NCI-H510A treated with DMSO at 0.1 percent for 48 hours (cell line): ENCODE results near the gene CRACR2B.
A peak's percentile ranks its signal among the peaks of the same experiment; 100 is the strongest.

Source experiments
- DNase-seq: peaks from one replicate; lab custom pipeline; 2025; lab: John Stamatoyannopoulos, UW

Gene CRACR2B

DNA sequence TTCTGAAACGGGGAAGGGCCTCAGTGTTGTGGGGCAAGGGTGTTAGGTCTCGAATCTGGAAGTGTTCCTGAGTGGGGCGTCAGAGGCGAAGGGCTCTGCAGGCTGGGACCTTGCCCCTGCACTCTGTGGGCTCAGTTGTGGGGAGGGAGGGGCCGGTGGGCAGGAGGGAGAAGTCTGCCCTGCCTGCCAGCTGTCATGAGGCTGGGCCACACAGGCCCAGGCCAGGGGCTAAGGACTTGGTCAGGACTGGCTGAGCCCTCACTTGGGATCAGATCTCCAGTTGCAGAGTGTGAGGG, at the start of gene CRACR2B:
CRACR2B (plus strand) TSS at position 23 of the 296 bp plus-strand sequence. CDS start 689 bp downstream, outside the sequence.
- DNase-seq: no peak

- no peak for DNase-seq
These were observed 48.5 kb upstream of the CRACR2B start for GRCh38 chr11:778976-779954.

DNA sequence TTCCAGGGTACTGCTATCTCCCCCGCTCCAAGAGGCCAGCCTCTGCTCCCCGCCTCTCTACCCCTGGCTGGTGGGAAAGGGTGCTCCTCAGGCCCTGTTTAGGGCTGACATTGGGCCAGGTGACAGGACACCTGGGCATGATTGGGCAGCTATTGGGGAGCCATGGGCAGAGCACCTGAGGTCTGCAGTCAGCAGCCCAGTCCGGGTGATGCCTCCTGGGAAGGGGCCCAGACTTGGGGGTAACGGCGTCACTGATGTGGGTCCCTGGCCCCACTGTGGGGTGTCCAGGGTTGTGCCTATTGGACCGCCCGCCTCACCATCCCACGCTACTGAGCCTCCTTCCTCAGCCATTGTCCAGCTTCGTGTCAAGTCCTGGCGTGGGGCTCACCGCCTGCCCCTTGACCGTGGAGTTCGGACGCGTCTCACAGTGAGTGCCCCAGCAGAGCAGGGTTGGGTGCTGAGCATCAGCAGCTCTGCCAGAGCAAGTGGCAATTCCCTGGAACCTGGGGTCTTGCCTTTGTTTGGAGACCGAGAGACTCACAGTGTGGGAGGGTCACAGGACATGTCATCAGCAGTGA, 47.7 kb upstream of the CRACR2B start:
- DNase-seq: no peak

GRCh38 chr11:782264-783174, 45.2 kb upstream of the CRACR2B start:
- DNase-seq: no peak

- DNase-seq: peak; percentile 18
These were observed 44.1 kb upstream of the CRACR2B start for GRCh38 chr11:783581-784015.

DNA sequence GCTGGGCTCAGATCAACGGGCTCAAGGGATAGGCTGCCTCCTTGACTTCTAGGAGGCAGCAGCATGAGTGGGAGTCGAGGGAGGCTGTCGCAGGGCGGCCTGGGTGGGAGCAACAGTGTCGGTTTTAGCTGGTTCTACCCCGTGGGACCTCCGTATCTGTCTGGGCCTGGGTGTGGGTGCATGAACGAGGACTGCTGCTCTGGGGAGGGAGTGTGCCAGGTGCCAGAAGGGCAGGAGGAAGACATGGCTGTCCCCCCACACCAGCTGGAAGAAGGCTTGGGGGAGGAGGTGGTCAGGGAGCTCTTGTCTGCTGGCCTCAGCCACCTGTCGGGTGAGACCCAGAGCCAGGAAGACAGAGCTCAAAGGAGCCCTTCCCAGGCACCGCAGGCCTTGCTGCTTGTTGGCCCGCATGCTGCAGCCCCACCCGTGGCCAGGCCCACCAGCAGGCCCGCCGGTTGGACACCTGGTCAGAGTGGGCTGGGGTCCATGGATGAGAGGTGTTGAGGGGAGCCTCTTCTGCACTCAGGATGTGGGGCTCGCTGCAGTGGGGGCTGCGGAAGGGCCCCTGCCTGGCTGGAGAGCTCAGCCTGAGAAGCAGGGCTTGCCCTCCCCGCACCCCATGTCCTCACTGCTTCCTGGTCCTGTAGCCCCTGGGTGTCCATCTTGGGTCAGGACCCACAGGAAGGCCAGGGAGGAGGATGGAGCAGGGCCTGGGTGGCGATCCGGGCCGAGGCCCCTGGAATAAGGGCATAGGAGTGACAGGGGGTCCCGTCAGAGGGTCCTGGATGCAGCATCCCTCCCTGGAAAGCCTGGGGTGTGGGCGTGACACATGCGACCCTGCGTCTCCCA, 41.3 kb upstream of the CRACR2B start:
- DNase-seq: no peak

- no peak for DNase-seq
These were observed 40.5 kb upstream of the CRACR2B start for GRCh38 chr11:787084-787675.

DNA sequence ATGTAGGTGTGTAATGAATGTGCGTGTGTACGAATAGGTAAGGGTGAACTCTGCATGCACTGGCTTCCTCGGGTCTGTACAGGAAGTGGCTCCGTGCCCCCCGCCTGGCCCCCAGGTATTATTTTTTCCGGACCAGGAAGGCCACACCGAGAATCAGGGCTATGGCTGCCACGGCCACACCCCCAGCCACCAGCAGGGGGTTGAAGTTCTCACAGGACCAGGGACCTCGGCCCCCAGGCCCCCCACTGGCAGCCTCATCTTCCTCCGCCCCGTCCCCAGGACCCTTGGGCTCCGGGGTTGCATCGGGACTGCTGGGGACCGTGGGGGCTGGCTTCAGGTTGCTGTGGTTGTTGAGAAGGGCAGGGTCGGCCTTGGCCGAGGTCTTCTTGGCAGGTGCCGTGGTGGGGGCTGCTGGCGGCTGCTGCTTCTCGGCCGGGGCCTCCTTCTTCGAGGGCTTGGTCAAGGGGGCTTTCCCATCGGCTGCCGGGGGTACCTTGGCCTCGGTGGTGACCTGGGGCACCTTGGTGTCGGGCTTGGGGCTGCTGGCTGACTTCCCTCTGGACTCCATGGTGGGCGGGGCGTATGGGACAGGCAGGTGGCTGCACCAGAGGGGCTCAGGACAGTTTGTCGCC, 39.6 kb upstream of the CRACR2B start:
- DNase-seq: no peak

- DNase-seq: no peak
These were observed 38.5 kb upstream of the CRACR2B start for GRCh38 chr11:788953-789940.

GRCh38 chr11:789943-790342, 37.8 kb upstream of the CRACR2B start, which contains the start of gene CEND1:
CEND1 (minus strand) TSS chr11:790090; CDS start chr11:788576, 1,514 bp downstream.
- DNase-seq: peak; percentile 7

GRCh38 chr11:790721-791564, 36.8 kb upstream of the CRACR2B start:
- DNase-seq: no peak

- DNase-seq: no peak
These were observed 35.8 kb upstream of the CRACR2B start for GRCh38 chr11:791658-792534.

- DNase-seq: no peak
These were observed 35.2 kb upstream of the CRACR2B start for GRCh38 chr11:792535-792821.

DNA sequence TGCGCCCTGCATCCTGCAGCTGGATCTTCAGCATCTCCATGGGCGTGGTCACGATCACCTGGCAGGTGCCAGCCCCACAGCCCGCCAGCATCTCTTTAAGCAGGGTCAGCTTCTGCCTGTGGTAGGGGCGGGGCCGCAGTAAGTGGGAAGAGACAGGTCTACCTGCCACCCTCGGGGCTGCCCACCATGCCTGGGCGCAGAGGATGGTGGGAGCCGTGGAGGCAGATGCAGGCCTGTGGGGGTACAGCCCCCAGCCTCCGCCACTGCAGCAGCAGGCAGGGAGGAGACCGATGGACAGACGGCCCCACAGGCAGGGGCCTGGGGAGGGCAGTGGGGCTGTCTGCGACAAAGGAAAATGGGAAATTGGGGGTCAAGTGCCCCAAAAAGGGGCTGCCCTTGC, 34.8 kb upstream of the CRACR2B start:
- peak; percentile 19 for DNase-seq

- DNase-seq: no peak
These were observed 34.2 kb upstream of the CRACR2B start for GRCh38 chr11:793556-793955.

GRCh38 chr11:794013-794765, 33.5 kb upstream of the CRACR2B start:
- DNase-seq: no peak
